Measurements from ENCODE around the gene PHTF1.

DNA sequence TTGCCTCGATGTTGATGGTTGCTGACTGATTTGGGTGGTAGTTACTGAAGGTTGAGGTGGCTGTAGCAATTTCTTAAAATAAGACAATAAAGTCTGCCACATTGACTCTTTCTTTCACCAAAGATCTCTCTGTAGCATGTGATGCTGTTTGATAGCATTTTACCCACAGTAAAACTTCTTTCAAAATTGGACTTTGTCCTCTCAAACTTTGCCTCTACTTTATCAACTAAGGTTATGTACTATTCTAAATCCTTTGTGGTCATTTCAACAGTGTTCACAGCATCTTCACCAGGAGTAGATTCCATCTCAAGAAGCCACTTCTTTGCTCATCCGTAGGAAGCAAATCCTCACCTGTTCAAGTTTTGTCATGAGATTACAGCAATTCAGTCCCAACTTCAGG lies 93.2 kb downstream of the PHTF1 start:
- TF ChIP-seq, protein P1, sequence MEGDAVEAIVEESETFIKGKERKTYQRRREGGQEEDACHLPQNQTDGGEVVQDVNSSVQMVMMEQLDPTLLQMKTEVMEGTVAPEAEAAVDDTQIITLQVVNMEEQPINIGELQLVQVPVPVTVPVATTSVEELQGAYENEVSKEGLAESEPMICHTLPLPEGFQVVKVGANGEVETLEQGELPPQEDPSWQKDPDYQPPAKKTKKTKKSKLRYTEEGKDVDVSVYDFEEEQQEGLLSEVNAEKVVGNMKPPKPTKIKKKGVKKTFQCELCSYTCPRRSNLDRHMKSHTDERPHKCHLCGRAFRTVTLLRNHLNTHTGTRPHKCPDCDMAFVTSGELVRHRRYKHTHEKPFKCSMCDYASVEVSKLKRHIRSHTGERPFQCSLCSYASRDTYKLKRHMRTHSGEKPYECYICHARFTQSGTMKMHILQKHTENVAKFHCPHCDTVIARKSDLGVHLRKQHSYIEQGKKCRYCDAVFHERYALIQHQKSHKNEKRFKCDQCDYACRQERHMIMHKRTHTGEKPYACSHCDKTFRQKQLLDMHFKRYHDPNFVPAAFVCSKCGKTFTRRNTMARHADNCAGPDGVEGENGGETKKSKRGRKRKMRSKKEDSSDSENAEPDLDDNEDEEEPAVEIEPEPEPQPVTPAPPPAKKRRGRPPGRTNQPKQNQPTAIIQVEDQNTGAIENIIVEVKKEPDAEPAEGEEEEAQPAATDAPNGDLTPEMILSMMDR (IDR thresholded peaks at IDR 0.05): no peak
- TF ChIP-seq EZH2 (IDR thresholded peaks at IDR 0.05; ENCODE audit: borderline replicate concordance, insufficient read depth, low read depth, low read length, poor library complexity, severe bottlenecking): no peak
